Kidney epithelial cell (primary cell): ENCODE results near the gene CLDN12. TPM values are rescaled to one million over a fixed set of nuclear protein-coding genes. Genes with fewer than 3 reads are reported as not detected.

Experiments used
- DNase-seq: peaks from one replicate; pipeline ENCODE4 v3.0.0-alpha.2; 2010; ENCODE audit warnings: low read depth
- H3K27me3 ChIP-seq: 2 replicates; pipeline ENCODE4 v1.6.0; 2011; ENCODE audit warnings: low read length; ENCODE audit not compliant: control insufficient read depth, insufficient read depth
- H3K36me3 ChIP-seq: 2 replicates; pipeline ENCODE4 v1.5.1; 2011; ENCODE audit warnings: low read length; ENCODE audit not compliant: control insufficient read depth, insufficient read depth
- H3K4me3 ChIP-seq: 2 replicates; pipeline ENCODE4 v1.5.1; 2011; ENCODE audit warnings: low read depth, mild to moderate bottlenecking, control low read depth, low read length
- total RNA-seq: library from RNA; depleted of rRNA; stranded (reverse); fragments of >200 nt; gene quantifications from 2 replicates; pipeline ENCODE4 v1.2.3, GENCODE V29; 2015
- TF ChIP-seq, protein P1 (sequence below): IDR thresholded peaks from 2 replicates; pipeline ENCODE4 v1.5.1; 2011; ENCODE audit warnings: mild to moderate bottlenecking, moderate library complexity, low read length, control low read depth, inconsistent platforms; ENCODE audit not compliant: insufficient read depth, poor library complexity, severe bottlenecking

CLDN12 gene
- total RNA-seq, 1 donor from 2014 or later, result 62.7 TPM

DNA sequence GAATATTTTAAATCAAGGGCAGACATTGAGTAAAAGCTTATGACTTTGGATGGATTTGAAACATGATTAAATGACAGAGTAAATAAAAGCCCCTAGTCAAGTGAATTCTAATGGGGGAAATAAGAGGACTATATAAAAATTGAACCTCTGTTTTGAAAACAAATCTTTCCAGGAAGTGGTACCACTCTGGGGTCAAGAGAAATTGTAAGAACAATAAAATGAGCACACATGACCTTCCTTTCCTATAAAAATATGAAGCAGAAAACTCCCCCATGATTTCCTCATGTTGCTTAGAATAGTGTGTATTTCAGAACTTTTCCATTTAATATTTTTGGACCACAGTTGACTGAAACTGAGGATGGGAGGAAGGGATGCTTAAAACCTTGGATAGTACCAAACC is 12.3 kb upstream of the CLDN12 start:
- TF ChIP-seq, protein P1, sequence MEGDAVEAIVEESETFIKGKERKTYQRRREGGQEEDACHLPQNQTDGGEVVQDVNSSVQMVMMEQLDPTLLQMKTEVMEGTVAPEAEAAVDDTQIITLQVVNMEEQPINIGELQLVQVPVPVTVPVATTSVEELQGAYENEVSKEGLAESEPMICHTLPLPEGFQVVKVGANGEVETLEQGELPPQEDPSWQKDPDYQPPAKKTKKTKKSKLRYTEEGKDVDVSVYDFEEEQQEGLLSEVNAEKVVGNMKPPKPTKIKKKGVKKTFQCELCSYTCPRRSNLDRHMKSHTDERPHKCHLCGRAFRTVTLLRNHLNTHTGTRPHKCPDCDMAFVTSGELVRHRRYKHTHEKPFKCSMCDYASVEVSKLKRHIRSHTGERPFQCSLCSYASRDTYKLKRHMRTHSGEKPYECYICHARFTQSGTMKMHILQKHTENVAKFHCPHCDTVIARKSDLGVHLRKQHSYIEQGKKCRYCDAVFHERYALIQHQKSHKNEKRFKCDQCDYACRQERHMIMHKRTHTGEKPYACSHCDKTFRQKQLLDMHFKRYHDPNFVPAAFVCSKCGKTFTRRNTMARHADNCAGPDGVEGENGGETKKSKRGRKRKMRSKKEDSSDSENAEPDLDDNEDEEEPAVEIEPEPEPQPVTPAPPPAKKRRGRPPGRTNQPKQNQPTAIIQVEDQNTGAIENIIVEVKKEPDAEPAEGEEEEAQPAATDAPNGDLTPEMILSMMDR, result no peak
- no peaks in the 10 kb centered on the region for H3K27me3 ChIP-seq
- no peaks in the 10 kb centered on the region for H3K36me3 ChIP-seq
- no peak for DNase-seq
- no peak overlapping the region for H3K4me3 ChIP-seq

DNA sequence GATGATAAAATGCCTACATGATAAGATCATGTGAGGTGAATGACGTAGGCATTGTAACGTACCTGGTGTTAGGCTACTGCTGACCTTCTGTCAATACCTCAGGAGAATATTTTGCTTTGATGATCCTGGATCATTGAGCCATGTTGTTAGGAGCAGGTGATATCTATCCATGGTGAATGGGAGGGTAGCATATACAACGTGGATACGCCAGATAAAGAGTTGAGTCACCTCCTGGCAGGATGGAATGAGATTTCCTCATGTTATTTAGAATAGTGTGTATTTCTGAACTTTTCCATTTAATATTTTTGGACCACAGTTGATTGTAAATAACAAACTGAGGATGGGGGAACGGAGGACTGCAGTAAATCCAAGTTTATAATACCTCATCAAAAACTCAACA is 11.8 kb upstream of the CLDN12 start:
- Histone ChIP-seq H3K27me3 (no peaks in the 10 kb centered on the region), H3K4me3 (no peak overlapping the region), H3K36me3 (no peaks in the 10 kb centered on the region)
- TF ChIP-seq, protein P1, result no peak
- DNase-seq, result no peak

- Histone ChIP-seq H3K36me3 (no peaks in the 10 kb centered on the region), H3K4me3 (no peak overlapping the region), H3K27me3 (no peaks in the 10 kb centered on the region)
- no peak for DNase-seq
- TF ChIP-seq, protein P1, result no peak
These were observed 6.8 kb upstream of the CLDN12 start for GRCh38 chr7:90396420-90396819.

GRCh38 chr7:90401989-90402388 is 1.3 kb upstream of the CLDN12 start:
- H3K27me3 ChIP-seq, result no peaks in the 10 kb centered on the region
- no peaks in the 10 kb centered on the region for H3K36me3 ChIP-seq
- TF ChIP-seq, protein P1, result no peak
- no peak for DNase-seq
- no peak overlapping the region for H3K4me3 ChIP-seq

DNA sequence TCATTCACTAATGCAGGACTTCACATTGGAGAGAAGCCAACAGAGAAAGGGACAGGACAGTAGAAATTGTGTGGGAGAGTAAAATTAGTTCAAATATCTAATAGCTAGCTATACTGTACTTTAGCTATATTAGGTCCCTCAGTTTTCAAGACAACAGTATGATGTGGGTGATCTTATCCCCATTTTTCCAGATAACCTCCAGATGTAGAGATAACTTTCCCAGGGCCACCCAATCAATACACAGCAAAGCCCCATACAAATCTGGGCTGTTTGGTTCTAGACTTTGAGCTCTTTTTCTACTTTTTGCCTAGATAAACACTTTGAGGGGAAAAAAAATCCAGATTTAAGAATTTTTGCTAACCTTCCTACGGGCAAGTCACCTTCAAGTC is 482 bp upstream of the CLDN12 start:
- Histone ChIP-seq H3K27me3 (no peaks in the 10 kb centered on the region), H3K4me3 (peak overlapping the region; percentile 92), H3K36me3 (no peaks in the 10 kb centered on the region)
- no peak for DNase-seq
- TF ChIP-seq, protein P1, result no peak

GRCh38 chr7:90404777-90405176 is 1.5 kb downstream of the CLDN12 start:
- H3K36me3 ChIP-seq, result no peaks in the 10 kb centered on the region
- H3K4me3 ChIP-seq, result no peak overlapping the region
- H3K27me3 ChIP-seq, result no peaks in the 10 kb centered on the region
- TF ChIP-seq, protein P1, result no peak
- DNase-seq, result no peak
